Activated T-helper 1 cell treated with anti-CD3 and anti-CD28 coated beads, Interleukin-12 subunit alpha, Interleukin-12 subunit beta, Interleukin-2, Interleukin-4 antibody, amounts not matched to agents 30 ng/mL and 10 ng/mL and 1 ng/mL, durations not matched to agents 14 hours and 24 hours and 36 hours (primary cell): Measurements from ENCODE around the gene DGKZ. TPM values are rescaled to one million over a fixed set of nuclear protein-coding genes. Genes with fewer than 3 reads are reported as not detected.
A peak's percentile ranks its signal among the peaks of the same experiment; 100 is the strongest.

Source experiments
- DNase-seq: peaks from one replicate; pipeline ENCODE4 v3.0.0; 2021; ENCODE audit warnings: low spot score
- H3K27ac Mint-ChIP-seq: one replicate; pipeline ENCODE4 v1.8.0; 2021; ENCODE audit warnings: mild to moderate bottlenecking, mixed read lengths
- H3K27me3 Mint-ChIP-seq: one replicate; pipeline ENCODE4 v1.8.0; 2022; ENCODE audit warnings: mild to moderate bottlenecking, moderate library complexity, mixed read lengths; ENCODE audit not compliant: insufficient read depth
- H3K36me3 Mint-ChIP-seq: one replicate; pipeline ENCODE4 v1.8.0; 2021; ENCODE audit warnings: low read depth, mixed read lengths
- H3K4me1 Mint-ChIP-seq: one replicate; pipeline ENCODE4 v1.8.0; 2021; ENCODE audit warnings: low read depth, mixed read lengths
- H3K4me3 Mint-ChIP-seq: one replicate; pipeline ENCODE4 v1.8.0; 2021; ENCODE audit warnings: mild to moderate bottlenecking, moderate library complexity, mixed read lengths
- H3K9me3 Mint-ChIP-seq: one replicate; pipeline ENCODE4 v1.8.0; 2021; ENCODE audit warnings: mixed read lengths
- intact Hi-C: fragments of 100-400 bp; cut with micrococcal nuclease; formaldehyde crosslinking; loops from one replicate; pipeline ENCODE4 v1.15.1; 2024
- total RNA-seq: library from RNA; stranded (reverse); gene quantifications from 2 replicates; pipeline ENCODE4 v1.2.3, GENCODE V29; 2022

DGKZ gene
- total RNA-seq, 1 donor from 2014 or later, result 101 TPM

DNA sequence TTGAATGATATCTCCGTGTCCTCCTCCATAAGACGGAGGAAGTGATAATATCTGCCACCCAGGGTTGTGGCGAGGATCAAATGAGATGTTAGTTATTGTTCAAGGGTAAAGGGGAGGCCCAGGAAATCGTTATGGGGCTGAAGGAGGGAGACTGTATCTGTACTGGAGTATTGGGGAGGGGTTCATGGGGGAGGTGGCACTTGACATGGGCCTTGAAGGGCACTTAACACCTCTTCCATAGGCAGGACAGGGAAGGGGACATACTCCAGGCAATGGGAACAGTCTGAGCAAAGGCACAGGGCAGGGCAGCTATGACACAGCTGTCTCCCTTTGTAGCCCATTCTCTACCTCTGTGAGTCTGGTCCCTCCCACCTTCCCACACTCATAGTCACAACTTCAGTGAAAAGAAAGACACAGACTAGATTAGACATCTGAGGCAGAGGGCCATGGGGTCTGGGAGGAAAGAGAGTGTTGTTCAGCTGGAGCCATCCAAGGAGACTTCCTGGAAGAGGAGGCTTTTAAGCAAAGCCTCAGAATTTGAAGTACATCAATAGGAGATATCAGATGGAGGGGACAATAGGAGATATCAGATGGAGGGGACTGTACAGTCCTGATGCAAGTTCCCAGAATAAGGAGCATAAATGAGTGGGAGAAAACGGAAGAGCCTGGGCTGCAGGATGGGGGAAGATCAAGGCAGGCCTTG lies 15.8 kb upstream of the DGKZ start:
- Mint-ChIP-seq H3K9me3 (no peaks in the 10 kb centered on the region), H3K27ac (no peak overlapping the region), H3K27me3 (peaks cover 69% of the 10 kb centered on the region), H3K4me1 (peaks cover 19% of the 10 kb centered on the region), H3K4me3 (peak overlapping the region; percentile 68), H3K36me3 (peaks cover 4% of the 10 kb centered on the region)
- DNase-seq, result no peak
- intact Hi-C loops, result loop anchor here (1.0 kb wide), 1 partner anchor 15 kb away; no protein-coding TSS in a partner anchor

DNA sequence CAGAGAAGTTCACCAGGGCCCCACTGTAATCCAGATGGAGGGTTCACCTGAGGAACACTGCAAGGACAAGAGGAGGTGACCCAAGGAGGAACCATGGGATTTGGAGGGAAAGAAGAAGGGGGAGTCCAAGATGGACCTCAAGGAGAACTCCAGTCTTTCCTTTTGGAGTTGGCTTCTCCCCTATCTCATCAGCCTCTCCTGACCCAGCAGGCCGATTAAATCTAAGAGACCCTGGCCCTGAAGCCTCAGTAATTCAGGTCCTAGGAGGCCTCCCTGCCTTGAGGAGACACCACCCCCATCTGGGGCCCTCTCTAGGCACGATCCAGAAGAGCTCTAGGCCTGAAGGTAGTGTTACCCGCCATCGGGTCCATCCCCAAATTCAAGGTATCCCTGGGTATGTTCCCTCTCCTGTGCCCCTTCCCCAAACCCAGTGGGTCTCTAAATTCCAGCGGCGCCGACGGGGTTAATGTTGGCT lies 15.1 kb upstream of the DGKZ start:
- peaks cover 4% of the 10 kb centered on the region for H3K36me3 Mint-ChIP-seq
- no peak for DNase-seq
- no peaks in the 10 kb centered on the region for H3K9me3 Mint-ChIP-seq
- peak overlapping the region; percentile 68 for H3K4me3 Mint-ChIP-seq
- intact Hi-C loops, result no loop called here
- peaks cover 66% of the 10 kb centered on the region for H3K27me3 Mint-ChIP-seq
- no peak overlapping the region for H3K27ac Mint-ChIP-seq
- H3K4me1 Mint-ChIP-seq, result peaks cover 19% of the 10 kb centered on the region

DNA sequence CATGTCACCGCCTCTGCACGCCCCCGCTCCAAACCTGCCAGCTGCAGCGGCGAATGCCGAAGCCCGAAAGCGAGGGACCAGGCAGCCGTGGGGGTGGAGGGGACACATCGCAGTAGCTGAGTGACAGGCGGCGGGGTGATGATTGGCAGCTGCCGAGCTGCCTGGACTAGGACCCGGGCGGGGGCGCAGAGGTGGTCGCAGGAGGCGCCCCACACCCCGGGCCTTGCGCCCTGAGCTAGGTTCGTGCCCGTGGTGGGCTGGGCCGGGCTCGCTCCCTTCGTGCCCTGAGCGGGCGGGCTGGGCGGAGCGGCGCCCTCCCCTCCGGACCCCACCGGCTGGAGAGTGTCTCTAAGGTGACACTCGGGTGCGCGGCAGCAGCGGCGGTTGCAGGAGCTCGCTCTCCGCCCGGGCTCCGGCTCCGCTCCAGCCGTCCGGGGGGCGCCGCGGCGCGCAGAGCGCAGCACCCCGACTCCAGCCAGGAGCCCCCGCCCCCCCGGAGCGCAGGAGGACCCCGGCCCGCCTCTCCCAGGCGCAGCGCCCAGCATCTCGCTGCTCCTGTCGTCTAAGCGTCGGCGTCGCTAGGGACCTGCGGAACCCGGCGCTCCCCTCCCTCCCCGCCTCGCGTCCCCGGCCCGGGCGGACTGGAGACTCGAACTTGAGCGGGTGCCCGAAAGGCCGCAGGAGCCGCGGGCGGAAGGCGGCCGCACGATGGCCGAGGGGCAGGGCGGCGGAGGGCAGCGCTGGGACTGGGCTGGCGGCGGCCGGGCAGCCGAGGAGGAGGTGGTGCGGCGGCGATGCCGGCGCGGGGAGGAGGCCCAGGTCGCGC lies 14.5 kb upstream of the DGKZ start:
- no peak for DNase-seq
- intact Hi-C loops, result no loop called here
- peaks cover 23% of the 10 kb centered on the region for H3K4me1 Mint-ChIP-seq
- H3K36me3 Mint-ChIP-seq, result peaks cover 4% of the 10 kb centered on the region
- no peaks in the 10 kb centered on the region for H3K9me3 Mint-ChIP-seq
- peak overlapping the region; percentile 47 for H3K4me3 Mint-ChIP-seq
- H3K27ac Mint-ChIP-seq, result no peak overlapping the region
- peaks cover 61% of the 10 kb centered on the region for H3K27me3 Mint-ChIP-seq

DNA sequence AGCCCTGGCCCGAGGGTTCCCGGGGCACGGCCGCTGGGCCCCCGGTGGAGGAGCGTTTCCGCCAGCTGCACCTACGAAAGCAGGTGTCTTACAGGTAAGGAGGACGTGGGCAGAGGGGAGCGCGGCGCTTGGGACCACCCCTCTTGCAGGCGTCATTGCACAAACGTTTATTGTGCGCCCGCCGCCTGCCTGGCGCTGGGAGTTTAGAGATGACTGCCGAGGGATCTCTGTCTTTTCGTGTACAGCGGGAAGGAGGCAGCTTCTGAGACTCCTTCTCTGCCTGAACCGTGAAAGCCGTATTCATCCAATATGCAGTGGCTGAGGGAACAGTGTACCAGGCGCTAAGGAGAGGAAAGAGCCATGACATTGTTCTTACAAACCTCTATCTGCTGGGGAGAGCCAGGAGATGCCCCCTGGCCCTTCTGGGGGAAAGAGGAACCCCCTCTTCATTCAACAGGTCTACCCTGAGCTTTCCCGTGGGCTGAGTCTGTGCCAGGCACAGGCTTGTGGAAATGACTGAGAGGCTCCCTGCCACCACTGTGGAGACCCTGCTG lies 13.8 kb upstream of the DGKZ start:
- H3K36me3 Mint-ChIP-seq, result peaks cover 4% of the 10 kb centered on the region
- no peak for DNase-seq
- intact Hi-C loops, result no loop called here
- H3K27me3 Mint-ChIP-seq, result peaks cover 54% of the 10 kb centered on the region
- peaks cover 25% of the 10 kb centered on the region for H3K4me1 Mint-ChIP-seq
- H3K27ac Mint-ChIP-seq, result no peak overlapping the region
- peak overlapping the region; percentile 53 for H3K4me3 Mint-ChIP-seq
- H3K9me3 Mint-ChIP-seq, result no peaks in the 10 kb centered on the region

DNA sequence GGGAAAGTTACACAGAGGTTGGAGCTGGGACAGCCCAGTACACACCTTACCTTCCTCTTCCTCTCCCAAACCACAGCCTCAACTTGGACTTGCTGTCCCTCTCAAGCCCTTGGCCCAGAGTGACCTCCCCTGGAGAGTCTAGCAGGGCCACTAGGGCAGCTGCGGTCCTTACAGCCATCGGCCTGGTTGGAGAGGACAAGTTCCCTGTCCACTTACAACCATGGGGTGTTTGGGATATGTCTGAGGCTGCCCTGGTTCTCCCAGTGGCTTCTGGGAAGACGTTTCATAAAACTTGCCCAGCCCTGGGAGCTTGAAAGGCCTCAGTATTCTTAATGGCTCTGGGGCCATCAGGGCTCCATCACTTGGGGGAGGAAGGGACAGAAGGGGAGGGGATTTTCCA lies 13.1 kb upstream of the DGKZ start:
- Mint-ChIP-seq H3K4me1 (peaks cover 30% of the 10 kb centered on the region), H3K9me3 (no peaks in the 10 kb centered on the region)

DNA sequence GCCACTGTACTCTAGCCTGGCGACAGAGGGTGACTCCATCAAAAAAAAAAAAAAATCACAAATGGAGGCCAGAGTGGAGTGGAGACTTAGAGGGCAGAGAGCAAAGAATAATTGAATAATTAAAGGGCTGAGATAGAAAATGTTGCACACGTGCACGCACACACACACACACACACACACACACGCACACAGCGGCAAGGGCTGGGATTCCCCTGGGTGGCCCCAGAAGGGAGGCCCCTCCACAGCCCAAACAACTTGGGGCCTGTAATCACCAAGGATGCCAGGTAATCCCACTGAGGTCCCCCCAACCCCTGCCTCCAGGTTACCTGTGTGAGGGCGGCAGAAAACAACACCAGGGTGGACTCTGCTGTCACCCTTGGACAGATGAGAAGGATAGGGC lies 12.0 kb upstream of the DGKZ start:
- peaks cover 29% of the 10 kb centered on the region for H3K4me1 Mint-ChIP-seq
- peaks cover 40% of the 10 kb centered on the region for H3K27me3 Mint-ChIP-seq
- no peak for DNase-seq
- no peak overlapping the region for H3K4me3 Mint-ChIP-seq
- H3K36me3 Mint-ChIP-seq, result peaks cover 4% of the 10 kb centered on the region
- no peaks in the 10 kb centered on the region for H3K9me3 Mint-ChIP-seq
- intact Hi-C loops, result no loop called here
- H3K27ac Mint-ChIP-seq, result peak overlapping the region; percentile 72

More for the DNA sequence above, 13.1 kb upstream of the DGKZ start:
- Mint-ChIP-seq H3K27ac (no peak overlapping the region), H3K4me3 (no peak overlapping the region), H3K36me3 (peaks cover 4% of the 10 kb centered on the region), H3K27me3 (peaks cover 49% of the 10 kb centered on the region)
- no peak for DNase-seq
- intact Hi-C loops, result no loop called here

DNA sequence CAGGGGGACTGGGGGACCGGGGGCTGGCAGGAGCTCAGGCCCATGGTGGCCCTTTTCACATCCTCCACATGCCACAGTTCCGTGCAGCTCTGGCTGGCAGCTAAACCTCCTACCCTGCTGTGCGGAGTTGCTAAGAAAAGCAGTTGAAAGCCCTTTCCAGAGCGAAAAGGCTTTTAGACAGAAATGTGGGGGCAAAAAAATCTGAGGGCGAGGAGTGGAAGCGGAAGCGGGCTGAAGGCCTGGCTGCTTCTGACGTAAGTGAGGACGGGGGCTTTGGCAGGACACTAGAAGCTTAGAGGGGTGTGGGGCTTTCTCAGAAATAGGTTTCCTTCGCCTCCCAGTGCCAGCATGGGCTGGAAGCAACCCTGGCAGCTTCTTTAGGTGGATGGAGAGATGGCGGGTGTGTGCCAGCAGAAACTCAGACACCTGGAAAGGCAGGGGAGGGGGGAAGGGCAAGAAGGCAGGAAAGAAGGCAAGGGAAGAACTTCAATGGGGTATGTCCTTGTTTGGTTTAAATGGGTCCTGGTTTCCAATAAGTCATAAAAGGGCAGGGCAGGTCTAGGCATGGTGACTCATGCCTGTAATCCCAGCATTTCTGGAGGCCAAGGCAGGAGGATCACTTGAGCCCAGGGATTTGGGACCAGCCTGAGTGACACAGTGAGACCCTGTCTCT lies 11.2 kb upstream of the DGKZ start:
- Mint-ChIP-seq H3K9me3 (no peaks in the 10 kb centered on the region), H3K4me3 (no peak overlapping the region), H3K27me3 (peaks cover 32% of the 10 kb centered on the region), H3K27ac (peak overlapping the region; percentile 19), H3K36me3 (peaks cover 4% of the 10 kb centered on the region), H3K4me1 (peaks cover 21% of the 10 kb centered on the region)
- intact Hi-C loops, result no loop called here
- DNase-seq, result no peak

DNA sequence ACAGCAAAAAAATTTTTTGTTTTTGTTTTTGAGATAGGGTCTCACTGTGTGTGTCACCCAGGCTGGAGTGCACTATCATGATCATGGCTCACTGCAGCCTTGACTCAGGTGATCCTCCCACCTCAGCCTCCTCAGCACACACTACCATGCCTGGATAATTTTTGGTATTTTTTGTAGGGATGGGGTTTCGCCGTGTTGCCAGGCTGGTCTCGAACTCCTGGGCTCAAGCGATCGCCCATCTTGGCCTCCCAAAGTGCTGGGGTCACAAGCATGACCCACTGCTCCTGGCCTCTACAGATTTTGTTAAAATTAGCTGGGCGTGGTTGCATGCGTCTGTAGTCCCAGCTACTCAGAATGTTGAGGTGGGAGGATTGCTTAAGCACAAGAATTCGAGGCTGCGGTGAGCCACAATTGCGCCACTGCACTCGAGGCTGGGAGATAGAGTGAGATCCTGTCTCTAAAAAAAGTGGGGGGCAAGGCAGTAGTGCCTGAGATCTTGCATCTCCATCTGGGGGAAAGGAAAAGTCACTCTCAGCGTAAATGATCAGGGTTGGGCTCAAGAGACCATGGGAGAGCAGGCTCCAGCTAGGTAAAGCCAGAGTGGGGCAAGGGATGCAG lies 10.6 kb upstream of the DGKZ start:
- H3K9me3 Mint-ChIP-seq, result no peaks in the 10 kb centered on the region
- no peak overlapping the region for H3K27ac Mint-ChIP-seq
- H3K4me1 Mint-ChIP-seq, result peaks cover 21% of the 10 kb centered on the region
- intact Hi-C loops, result no loop called here
- no peak overlapping the region for H3K4me3 Mint-ChIP-seq
- H3K27me3 Mint-ChIP-seq, result peaks cover 27% of the 10 kb centered on the region
- H3K36me3 Mint-ChIP-seq, result peaks cover 2% of the 10 kb centered on the region
- no peak for DNase-seq

DNA sequence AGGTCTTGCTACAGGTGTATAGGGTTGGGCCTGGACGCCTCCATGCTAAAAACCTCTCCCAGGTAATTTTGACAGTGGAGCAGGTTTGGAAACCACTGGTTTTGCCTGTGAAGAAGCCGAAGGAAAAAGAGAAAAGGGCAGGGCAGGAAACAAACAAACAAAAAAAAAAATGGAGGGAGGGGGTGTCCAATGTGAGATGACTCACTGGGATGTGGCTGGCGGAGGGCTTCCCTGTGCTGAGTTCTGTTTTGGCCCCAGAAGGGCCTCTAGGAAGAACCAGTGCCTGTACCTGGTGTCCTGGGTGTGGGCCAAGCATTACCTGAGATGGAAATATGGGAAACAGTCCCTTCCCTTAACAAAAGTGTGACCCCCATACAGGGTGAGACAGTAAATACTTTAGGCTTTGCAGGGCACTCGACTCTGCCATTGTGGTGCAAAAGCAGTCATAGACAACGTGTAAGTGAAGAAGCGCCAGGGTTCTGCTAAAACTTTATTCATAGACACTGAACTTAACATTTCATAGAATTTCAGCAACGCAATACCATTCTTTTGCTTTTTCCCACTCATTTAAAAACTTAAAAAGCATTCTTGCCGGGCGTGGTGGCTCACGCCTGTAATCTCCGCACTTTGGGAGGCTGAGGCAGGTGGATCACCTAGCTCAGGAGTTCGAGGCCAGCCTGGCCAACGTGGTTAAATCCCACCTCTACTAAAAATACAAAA lies 9.5 kb upstream of the DGKZ start:
- intact Hi-C loops, result no loop called here
- H3K27me3 Mint-ChIP-seq, result peaks cover 20% of the 10 kb centered on the region

DNA sequence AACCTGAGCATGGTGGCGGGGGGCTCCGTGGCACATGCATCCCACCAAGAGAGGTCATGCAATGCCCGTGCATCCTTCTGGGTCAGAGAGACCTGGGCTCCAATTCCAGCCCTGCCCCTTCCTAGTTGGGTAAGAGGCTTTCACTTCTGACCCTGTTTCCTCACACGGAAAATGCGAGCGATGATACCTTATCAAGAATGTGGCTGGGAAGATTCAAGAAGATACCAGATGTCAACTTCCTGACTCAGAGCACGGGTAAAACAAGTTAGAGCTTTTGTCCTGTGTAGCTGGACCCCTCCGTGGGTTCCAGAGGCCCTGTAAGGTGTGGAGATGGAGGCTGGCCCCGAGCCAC lies 8.7 kb upstream of the DGKZ start:
- H3K4me1 Mint-ChIP-seq, result peaks cover 31% of the 10 kb centered on the region
- H3K9me3 Mint-ChIP-seq, result no peaks in the 10 kb centered on the region
- no peak for DNase-seq
- H3K27me3 Mint-ChIP-seq, result peaks cover 19% of the 10 kb centered on the region
- intact Hi-C loops, result no loop called here
- H3K36me3 Mint-ChIP-seq, result no peaks in the 10 kb centered on the region
- H3K4me3 Mint-ChIP-seq, result no peak overlapping the region
- H3K27ac Mint-ChIP-seq, result no peak overlapping the region

More for the DNA sequence above, 9.5 kb upstream of the DGKZ start:
- no peak for DNase-seq
- no peak overlapping the region for H3K4me3 Mint-ChIP-seq
- H3K36me3 Mint-ChIP-seq, result peaks cover 1% of the 10 kb centered on the region
- H3K27ac Mint-ChIP-seq, result peak overlapping the region; percentile 34
- peaks cover 29% of the 10 kb centered on the region for H3K4me1 Mint-ChIP-seq
- no peaks in the 10 kb centered on the region for H3K9me3 Mint-ChIP-seq

DNA sequence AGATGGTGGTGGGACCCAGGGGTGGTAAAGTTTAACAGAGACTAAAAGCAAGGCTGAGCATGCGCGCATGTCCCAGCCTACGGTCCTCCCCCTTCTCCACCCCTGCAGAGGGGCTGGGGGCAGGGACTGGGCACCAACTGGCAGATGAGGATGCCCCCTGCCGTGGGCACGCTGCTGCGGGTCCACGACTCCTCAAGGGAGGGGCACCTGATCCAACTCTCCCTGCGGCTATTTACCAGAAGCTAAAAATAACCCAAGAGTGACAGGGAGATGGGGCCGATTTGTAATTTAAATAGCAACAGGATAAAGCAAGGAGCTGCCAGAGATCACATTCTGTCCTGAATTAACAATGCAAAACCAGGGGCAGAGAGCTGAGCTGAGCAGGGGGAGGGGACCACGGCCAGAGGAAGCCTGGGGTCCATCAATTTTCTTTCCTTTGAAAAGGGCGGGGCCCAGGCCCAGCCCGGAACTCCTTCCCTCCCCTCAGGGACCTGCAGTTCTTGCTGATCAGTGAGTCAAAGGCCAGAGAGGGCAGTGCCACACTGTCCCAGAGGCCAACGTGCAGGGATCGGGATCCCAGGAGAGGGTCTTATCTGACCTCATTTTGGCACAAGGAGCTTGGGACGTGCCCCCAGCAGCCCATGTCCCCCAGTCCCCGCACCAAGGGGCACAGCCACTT lies 8.1 kb upstream of the DGKZ start:
- no peak overlapping the region for H3K4me3 Mint-ChIP-seq
- no peak for DNase-seq
- H3K9me3 Mint-ChIP-seq, result no peaks in the 10 kb centered on the region
- peaks cover 36% of the 10 kb centered on the region for H3K4me1 Mint-ChIP-seq
- H3K36me3 Mint-ChIP-seq, result no peaks in the 10 kb centered on the region
- intact Hi-C loops, result no loop called here
- no peak overlapping the region for H3K27ac Mint-ChIP-seq
- peaks cover 15% of the 10 kb centered on the region for H3K27me3 Mint-ChIP-seq
